K562 (cell line): ENCODE measurements around the gene FANCC. TPM values are rescaled to one million over a fixed set of nuclear protein-coding genes. Genes with fewer than 3 reads are reported as not detected.

ENCODE experiments used
- ARNT ChIP-seq, 2 experiments: fragments of 450-650 bp; IDR thresholded peaks; 2 replicates each; pipeline ENCODE4 v1.6.1; 2016; ENCODE audit warnings: mild to moderate bottlenecking in 1 of 2
- CGGBP1 ChIP-seq: fragments of 250-450 bp; sonication (Bioruptor Pico); IDR thresholded peaks from 2 replicates; pipeline ENCODE4 v1.9.0; 2021; ENCODE audit warnings: mild to moderate bottlenecking
- CHD1 ChIP-seq: fragments of 200-600 bp; sonication (generic); IDR thresholded peaks from one replicate; pipeline ENCODE4 v1.6.1; 2012; ENCODE audit warnings: mild to moderate bottlenecking, moderate library complexity, low read length, inconsistent platforms
- CTCF ChIP-seq, 3 experiments: IDR thresholded peaks in 2 of 3; conservative IDR thresholded peaks in 1 of 3; 2 replicates each; pipeline ENCODE4 v1.5.1; 2011 to 2012; ENCODE audit warnings: low read length in 3 of 3, mild to moderate bottlenecking in 3 of 3, control low read depth in 2 of 3, improper control_type of control experiment in 1 of 3, inconsistent platforms in 1 of 3, low read depth in 1 of 3, mixed read lengths in 1 of 3, moderate library complexity in 1 of 3; ENCODE audit not compliant: insufficient read depth in 2 of 3
- CTCFL ChIP-seq: IDR thresholded peaks from 2 replicates; pipeline ENCODE4 v1.6.1; 2011; ENCODE audit warnings: borderline replicate concordance, low read depth, mild to moderate bottlenecking, moderate library complexity, low read length; ENCODE audit not compliant: insufficient read depth, poor library complexity, severe bottlenecking
- GTF2A2 ChIP-seq: IDR thresholded peaks from 2 replicates; pipeline ENCODE4 v1.6.1; 2016; ENCODE audit warnings: mild to moderate bottlenecking, missing genetic modification characterization, missing compliant biosample characterization
- GTF2F1 ChIP-seq: IDR thresholded peaks from 2 replicates; pipeline ENCODE4 v1.6.1; 2011; ENCODE audit warnings: low read depth, low read length, improper control_type of control experiment
- HDAC1 ChIP-seq, 2 experiments: fragments of 450-650 bp; IDR thresholded peaks; 2 replicates each; pipeline ENCODE4 v1.6.1; 2016 to 2017; ENCODE audit warnings: inconsistent platforms in 1 of 2, mild to moderate bottlenecking in 1 of 2, moderate library complexity in 1 of 2
- HDAC2 ChIP-seq: fragments of 450-650 bp; IDR thresholded peaks from 2 replicates; pipeline ENCODE4 v1.6.1; 2016; ENCODE audit warnings: mild to moderate bottlenecking
- PHB ChIP-seq: fragments of 250-450 bp; sonication (Bioruptor Pico); IDR thresholded peaks from 2 replicates; pipeline ENCODE4 v1.5.0; 2021
- PKNOX1 ChIP-seq: fragments of 450-650 bp; IDR thresholded peaks from 2 replicates; pipeline ENCODE4 v1.6.1; 2016
- RFX1 ChIP-seq: fragments of 450-650 bp; IDR thresholded peaks from 2 replicates; pipeline ENCODE4 v1.6.1; 2016; ENCODE audit warnings: mild to moderate bottlenecking, moderate library complexity
- SP1 ChIP-seq: sonication (generic); formaldehyde crosslinking; IDR thresholded peaks from 2 replicates; pipeline ENCODE4 v1.8.1; 2022; ENCODE audit warnings: mild to moderate bottlenecking, missing genetic modification reagents
- SP2 ChIP-seq: IDR thresholded peaks from 2 replicates; pipeline ENCODE4 v1.6.1; 2011; ENCODE audit warnings: mild to moderate bottlenecking, low read depth, low read length, moderate library complexity; ENCODE audit not compliant: poor library complexity, severe bottlenecking; ENCODE audit errors: extremely low read depth
- USF2 ChIP-seq: sonication (generic); formaldehyde crosslinking; IDR thresholded peaks from 2 replicates; pipeline ENCODE4 v1.5.0; 2020; ENCODE audit warnings: missing genetic modification reagents
- ZNF274 ChIP-seq: IDR thresholded peaks from 2 replicates; pipeline ENCODE4 v1.6.1; 2011; ENCODE audit warnings: low read depth, mild to moderate bottlenecking, low read length, moderate library complexity, borderline replicate concordance
- ZNF551 ChIP-seq: fragments of 250-450 bp; sonication (Bioruptor Pico); IDR thresholded peaks from 2 replicates; pipeline ENCODE4 v1.5.0; 2021; ENCODE audit warnings: mild to moderate bottlenecking, moderate library complexity
- polyA plus RNA-seq, 8 experiments: library from polyadenylated mRNA; depleted of rRNA in 4 of 8; stranded (reverse) in 5 of 8; unstranded in 3 of 8; fragments of >200 nt; fragmentation: Nextera tagmentation in 2 of 8; fragmentation: Illumina TruSeq in 1 of 8; extraction: Ambion mirVana in 2 of 8; extraction: Trizol in 1 of 8; gene quantifications; 2 replicates each; pipeline versions ENCODE4 v1.2.1 to v1.2.3, GENCODE V29; 2011 to 2014; ENCODE audit warnings: inconsistent platforms in 1 of 8, missing spikeins in 1 of 8
- total RNA-seq, 7 experiments: library from RNA; depleted of rRNA in 6 of 7; stranded (reverse); fragments of >200 nt in 6 of 7; fragmentation: Illumina TruSeq in 2 of 7; extraction: Trizol in 2 of 7; gene quantifications; 2 replicates each; pipeline versions ENCODE4 v1.2.1 to v1.2.3, GENCODE V29; 2011 to 2021; ENCODE audit warnings: low replicate concordance in 1 of 7

Gene FANCC
- total and polyA plus RNA-seq, 9 of the 15 experiments (the other 6 are each of a cell fraction or from before 2014, with no cell fraction given), result 4.6 to 18.4 (median 14.2) TPM

GRCh38 chr9:95341293-95341962 lies 23.9 kb upstream of the FANCC start (continued):
- peak; percentile 38 for TF ChIP-seq CTCFL
- TF ChIP-seq PHB (CRISPR knock-in tag), result no peak
- no peak for TF ChIP-seq RFX1
- no peak for TF ChIP-seq ZNF551 (CRISPR knock-in tag)
- TF ChIP-seq GTF2A2 (tag), result no peak
- TF ChIP-seq HDAC2, result no peak
- TF ChIP-seq PKNOX1, result peak; percentile 18; the same call in 1 of the 2 replicates
- TF ChIP-seq ARNT (IDR thresholded peaks at IDR 0.05), result no peak
- peak; percentile 22 to 58 (median 38); a peak in 3 of 6 replicates for TF ChIP-seq CTCF (IDR thresholded peaks at IDR 0.05 in 2 of 3, conservative IDR thresholded peaks at IDR 0.05 in 1 of 3; ENCODE audit: insufficient read depth in 2 of 3, low read depth in 1 of 3, low read length in 3 of 3)
- no peak for TF ChIP-seq SP2
- no peak for TF ChIP-seq HDAC1 (IDR thresholded peaks at IDR 0.05)
- TF ChIP-seq CGGBP1 (CRISPR knock-in tag), result no peak
- TF ChIP-seq ZNF274, result no peak
- TF ChIP-seq CHD1, result no peak
- no peak for TF ChIP-seq USF2 (CRISPR knock-in tag)
- TF ChIP-seq SP1 (CRISPR knock-in tag), result no peak
- TF ChIP-seq GTF2F1, result no peak
- TF ChIP-seq, all 486 proteins: peak for 7
